ENCODE data around the gene SLC9C2. TPM values are rescaled to one million over a fixed set of nuclear protein-coding genes. Genes with fewer than 3 reads are reported as not detected.
A peak's percentile ranks its signal among the peaks of the same experiment; 100 is the strongest.

Gene SLC9C2
- total RNA-seq, 1 experiment from 2014 or later, result not detected

- H3K27ac ChIP-seq, result peak overlapping the region; percentile 84; the same call in 1 of the 2 replicates
- POLR2A ChIA-PET (ENCODE audit: unreplicated experiment), result no interaction called here
- H3K27me3 ChIP-seq (ENCODE audit: insufficient read depth, low read depth), result no peaks in the 10 kb centered on the region
- TF ChIP-seq EZH2 (IDR thresholded peaks at IDR 0.05; ENCODE audit: low read depth) (no peak), CTCF (conservative IDR thresholded peaks at IDR 0.05) (no peak)
- peaks cover 23% of the 10 kb centered on the region for H3F3A ChIP-seq (ENCODE audit: insufficient read depth, low read depth)
- H3K36me3 ChIP-seq (ENCODE audit: low read depth), result no peaks in the 10 kb centered on the region
- CTCF ChIA-PET, result no interaction called here
- H3K79me2 ChIP-seq (ENCODE audit: low read depth), result no peaks in the 10 kb centered on the region
- no peak overlapping the region for H3K4me3 ChIP-seq
- no peaks in the 10 kb centered on the region for H3K9me2 ChIP-seq (ENCODE audit: insufficient read depth)
- H3K4me1 ChIP-seq (replicated peaks; ENCODE audit: insufficient read depth), result peaks cover 36% of the 10 kb centered on the region
- no peaks in the 10 kb centered on the region for H3K9me3 ChIP-seq (ENCODE audit: insufficient read depth, low read depth)
- peak overlapping the region; percentile 75 for H3K4me2 ChIP-seq
- H4K20me1 ChIP-seq (ENCODE audit: insufficient read depth), result no peaks in the 10 kb centered on the region
- no peak for DNase-seq
- no TSS peak for BruUV-seq (replicated peaks)
- intact Hi-C loops (cut with micrococcal nuclease; ENCODE audit: unreplicated experiment), result loop anchor here (10.0 kb wide), 1 partner anchor 206 kb away; the partner anchor contains the start of gene KLHL20
- H2AFZ ChIP-seq, result no peak overlapping the region
Measured at GRCh38 chr1:173508541-173508940, 94.3 kb downstream of the SLC9C2 start.

- Histone ChIP-seq H3K4me2 (peak overlapping the region; percentile 75), H3K36me3 (ENCODE audit: low read depth) (no peaks in the 10 kb centered on the region), H2AFZ (no peak overlapping the region), H3K4me3 (peak overlapping the region; percentile 25; the same call in 1 of the 2 replicates), H3K79me2 (ENCODE audit: low read depth) (no peaks in the 10 kb centered on the region), H3K27me3 (ENCODE audit: insufficient read depth, low read depth) (no peaks in the 10 kb centered on the region), H4K20me1 (ENCODE audit: insufficient read depth) (no peaks in the 10 kb centered on the region), H3K27ac (peak overlapping the region; percentile 84), H3K9me2 (ENCODE audit: insufficient read depth) (no peaks in the 10 kb centered on the region), H3K9me3 (ENCODE audit: insufficient read depth, low read depth) (no peaks in the 10 kb centered on the region), H3K4me1 (replicated peaks; ENCODE audit: insufficient read depth) (peaks cover 36% of the 10 kb centered on the region), H3F3A (ENCODE audit: insufficient read depth, low read depth) (peaks cover 23% of the 10 kb centered on the region)
- intact Hi-C loops (cut with micrococcal nuclease; ENCODE audit: unreplicated experiment), result loop anchor here (10.0 kb wide), 1 partner anchor 207 kb away; the partner anchor contains the start of gene KLHL20
- ChIA-PET CTCF (interaction anchor here (0.7 kb wide), 1 partner anchor 78 kb away, joined by 3 read pairs; no protein-coding TSS in a partner anchor), POLR2A (ENCODE audit: unreplicated experiment) (interaction anchor here (0.6 to 0.7 kb wide), 3 partner anchors 18 to 214 kb away, joined by 3 to 5 read pairs (median 3); no protein-coding TSS in a partner anchor)
- TF ChIP-seq CTCF (conservative IDR thresholded peaks at IDR 0.05) (no peak), EZH2 (IDR thresholded peaks at IDR 0.05; ENCODE audit: low read depth) (no peak)
- peak; percentile 38 to 83 for DNase-seq
- BruUV-seq (replicated peaks), result no TSS peak
Measured at GRCh38 chr1:173507847-173508209, 95.0 kb downstream of the SLC9C2 start.

GRCh38 chr1:173507205-173507846, 95.5 kb downstream of the SLC9C2 start:
- Histone ChIP-seq H3K79me2 (ENCODE audit: low read depth) (no peaks in the 10 kb centered on the region), H3K4me3 (peak overlapping the region; percentile 25; the same call in 1 of the 2 replicates), H3F3A (ENCODE audit: insufficient read depth, low read depth) (peaks cover 23% of the 10 kb centered on the region), H3K27me3 (ENCODE audit: insufficient read depth, low read depth) (no peaks in the 10 kb centered on the region), H3K4me1 (replicated peaks; ENCODE audit: insufficient read depth) (peaks cover 38% of the 10 kb centered on the region), H3K36me3 (ENCODE audit: low read depth) (no peaks in the 10 kb centered on the region), H3K27ac (peak overlapping the region; percentile 84), H3K9me2 (ENCODE audit: insufficient read depth) (no peaks in the 10 kb centered on the region), H4K20me1 (ENCODE audit: insufficient read depth) (no peaks in the 10 kb centered on the region), H3K9me3 (ENCODE audit: insufficient read depth, low read depth) (no peaks in the 10 kb centered on the region), H3K4me2 (peak overlapping the region; percentile 75), H2AFZ (no peak overlapping the region)
- intact Hi-C loops (cut with micrococcal nuclease; ENCODE audit: unreplicated experiment), result loop anchor here (10.0 kb wide), 1 partner anchor 207 kb away; the partner anchor contains the start of gene KLHL20
- DNase-seq, result peak; percentile 49 to 92
- TF ChIP-seq EZH2 (IDR thresholded peaks at IDR 0.05; ENCODE audit: low read depth) (no peak), CTCF (conservative IDR thresholded peaks at IDR 0.05) (no peak)
- BruUV-seq (replicated peaks), result no TSS peak
- ChIA-PET CTCF (interaction anchor here (0.6 to 0.7 kb wide), 2 partner anchors 59 to 78 kb away, joined by 3 read pairs; no protein-coding TSS in a partner anchor), POLR2A (ENCODE audit: unreplicated experiment) (interaction anchor here (0.6 to 1.0 kb wide), 7 partner anchors 9 to 214 kb away, joined by 3 to 12 read pairs (median 3); partner anchors contain the start of gene KLHL20)
